Fibroblast of mammary gland (primary cell): ENCODE measurements around the gene REM2.

Experiments
- DNase-seq: peaks from one replicate; pipeline ENCODE4 v3.0.0-alpha.2; 2010; ENCODE audit warnings: low read depth
- H3K4me3 ChIP-seq: 2 replicates; pipeline ENCODE4 v1.5.1; 2011; ENCODE audit warnings: low read depth, mild to moderate bottlenecking, low read length, moderate library complexity; ENCODE audit not compliant: control insufficient read depth
- CTCF ChIP-seq: conservative IDR thresholded peaks from 2 replicates; pipeline ENCODE4 v1.5.1; 2011; ENCODE audit warnings: low read depth, low read length, inconsistent platforms; ENCODE audit not compliant: control insufficient read depth, insufficient read depth

The REM2 gene

GRCh38 chr14:22887260-22887989 is 4.4 kb downstream of the REM2 start:
- no peak for TF ChIP-seq CTCF
- peak overlapping the region; percentile 34 for H3K4me3 ChIP-seq
- peak; percentile 65 for DNase-seq

GRCh38 chr14:22887990-22888378 is 5.0 kb downstream of the REM2 start:
- TF ChIP-seq CTCF, result no peak
- DNase-seq, result no peak
- no peak overlapping the region for H3K4me3 ChIP-seq

DNA sequence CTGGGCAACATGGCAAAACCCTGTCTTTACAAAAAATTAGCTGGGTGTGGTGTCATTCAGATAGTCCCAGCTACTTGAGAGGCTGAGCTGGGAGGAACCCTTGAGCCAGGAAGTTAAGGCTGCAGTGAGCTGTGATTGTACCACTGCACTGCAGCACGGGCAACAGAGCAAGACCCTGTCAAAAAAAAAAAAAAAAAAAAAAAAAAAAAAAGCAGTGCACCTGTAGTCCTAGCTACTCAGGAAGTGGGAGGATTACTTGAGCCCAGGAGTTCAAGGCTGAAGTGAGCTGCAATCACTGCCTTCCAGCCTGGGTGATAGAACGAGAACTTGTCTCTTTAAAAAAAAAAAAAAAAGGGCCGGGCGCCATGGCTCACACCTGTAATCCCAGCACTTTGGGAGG is 5.6 kb downstream of the REM2 start:
- no peak for DNase-seq
- no peak for TF ChIP-seq CTCF
- H3K4me3 ChIP-seq, result no peak overlapping the region

DNA sequence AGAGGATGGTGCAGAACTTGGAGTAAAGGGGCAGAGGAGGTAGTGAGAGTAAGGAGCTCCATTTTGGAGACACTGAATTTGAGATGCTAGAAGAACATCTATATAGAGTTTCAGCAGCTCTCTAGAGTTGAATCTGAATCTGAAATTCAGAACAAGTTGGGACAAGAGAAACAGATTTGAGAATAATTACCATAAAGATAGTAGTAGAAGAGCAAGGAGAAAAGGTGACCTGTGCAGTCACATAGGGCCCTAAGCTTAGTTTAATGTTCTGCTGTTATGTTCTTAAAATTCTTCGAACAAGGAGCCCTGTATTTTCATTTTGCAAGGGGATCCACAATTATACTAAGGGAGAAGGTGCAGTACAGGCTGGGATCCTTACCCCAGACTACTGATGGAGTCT is 7.4 kb downstream of the REM2 start:
- no peak for TF ChIP-seq CTCF
- DNase-seq, result no peak
- no peak overlapping the region for H3K4me3 ChIP-seq

GRCh38 chr14:22892488-22892887 is 9.5 kb downstream of the REM2 start:
- no peak for DNase-seq
- H3K4me3 ChIP-seq, result no peak overlapping the region
- no peak for TF ChIP-seq CTCF

DNA sequence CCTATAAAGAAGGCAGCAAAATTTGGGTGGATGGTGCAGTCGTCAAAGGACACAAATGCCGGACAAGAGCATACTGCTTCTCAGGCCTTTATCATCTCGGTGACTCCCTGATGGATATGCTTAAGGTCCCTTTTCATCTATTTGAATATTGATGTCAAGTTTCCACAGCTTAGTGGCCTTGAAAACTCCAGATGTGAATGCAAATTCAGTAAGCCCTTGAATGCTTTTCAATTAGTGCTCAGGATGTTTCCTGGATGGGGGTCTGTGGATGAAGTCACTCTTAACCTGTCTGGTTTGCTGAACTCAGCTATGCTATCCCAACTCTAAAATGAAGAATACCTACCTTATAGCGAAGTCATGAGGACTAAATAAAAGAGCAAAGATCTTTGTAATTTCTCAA is 10.7 kb downstream of the REM2 start:
- no peak for DNase-seq
- no peak overlapping the region for H3K4me3 ChIP-seq
- no peak for TF ChIP-seq CTCF

DNA sequence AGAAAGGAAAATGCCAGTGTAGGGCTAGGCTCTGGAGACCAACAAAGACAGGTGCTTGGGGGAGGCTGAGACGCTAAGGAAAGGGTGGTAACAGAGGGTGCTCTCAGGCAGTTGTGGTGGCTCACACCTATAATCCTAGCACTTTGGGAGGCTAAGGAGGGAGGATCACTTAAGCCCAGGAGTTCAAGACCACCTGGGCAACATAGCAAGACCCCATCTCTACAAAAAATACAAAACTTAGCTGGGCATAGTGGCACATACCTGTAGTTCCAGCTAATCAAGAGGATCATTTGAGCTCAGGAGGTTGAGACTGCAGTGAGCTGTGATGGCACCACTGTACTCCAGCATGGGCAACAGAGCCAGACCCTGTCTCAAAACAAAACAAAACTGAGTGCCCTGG is 12.4 kb downstream of the REM2 start:
- DNase-seq, result no peak
- TF ChIP-seq CTCF, result no peak

More for the DNA sequence above, 12.4 kb downstream of the REM2 start:
- H3K4me3 ChIP-seq, result no peak overlapping the region
